NCI-H345 treated with DMSO at 0.1 percent for 48 hours (cell line): Measurements from ENCODE around the gene PROCR.
"Not testable (repeated sequence)": the region's sequence is repeated elsewhere in the genome, so short reads cannot be mapped to it uniquely, and the experiment has no call there.

Experiments used
- DNase-seq: peaks from one replicate; lab custom pipeline; 2025; ENCODE audit not compliant: unreplicated experiment; lab: John Stamatoyannopoulos, UW

PROCR gene

GRCh38 chr20:35171753-35172433 lies at the start of gene PROCR:
Gene PROCR, plus strand, starts transcription at chr20:35172072. Its CDS starts 83 bp downstream, at chr20:35172155.
- no peak for DNase-seq

GRCh38 chr20:35122756-35123405 lies 49.0 kb upstream of the PROCR start:
- no peak for DNase-seq

DNA sequence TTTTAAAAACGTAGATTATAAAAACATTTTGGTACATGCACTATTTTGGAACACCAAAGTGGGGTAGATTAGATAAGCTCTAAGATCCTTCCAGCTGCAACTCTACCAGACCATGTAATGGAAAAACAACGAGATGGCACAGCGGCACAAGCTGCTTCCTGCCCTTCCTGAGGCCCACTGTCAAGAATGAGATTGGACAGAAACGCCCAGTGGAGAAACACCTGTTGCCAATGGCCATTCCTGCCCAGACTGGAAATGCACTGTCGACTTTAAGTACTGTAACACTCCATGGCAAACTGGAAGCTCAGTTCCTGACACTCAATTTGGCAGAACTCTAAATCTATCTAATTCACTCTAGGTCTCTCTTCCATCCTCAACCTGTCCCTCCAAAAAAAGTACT lies 46.1 kb upstream of the PROCR start:
- no peak for DNase-seq

DNA sequence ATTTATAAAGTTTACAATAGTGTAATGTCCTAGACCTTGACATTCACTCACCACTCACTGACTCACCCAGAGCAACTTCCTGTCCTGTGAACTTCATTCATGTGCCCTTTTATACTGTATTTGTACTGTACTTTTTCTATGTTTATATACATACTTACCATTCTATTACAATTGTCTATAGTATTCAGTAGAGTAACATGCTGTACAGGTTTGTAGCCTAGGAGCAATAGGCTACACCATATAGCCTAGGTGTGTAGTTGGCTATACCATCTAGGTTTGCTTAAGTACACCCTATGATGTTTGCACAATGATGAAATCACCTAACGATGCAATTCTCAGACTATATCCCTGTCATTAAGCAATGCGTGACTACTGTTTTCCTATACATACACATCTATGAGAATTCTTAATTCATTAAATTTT lies 42.2 kb upstream of the PROCR start:
- no peak for DNase-seq

DNA sequence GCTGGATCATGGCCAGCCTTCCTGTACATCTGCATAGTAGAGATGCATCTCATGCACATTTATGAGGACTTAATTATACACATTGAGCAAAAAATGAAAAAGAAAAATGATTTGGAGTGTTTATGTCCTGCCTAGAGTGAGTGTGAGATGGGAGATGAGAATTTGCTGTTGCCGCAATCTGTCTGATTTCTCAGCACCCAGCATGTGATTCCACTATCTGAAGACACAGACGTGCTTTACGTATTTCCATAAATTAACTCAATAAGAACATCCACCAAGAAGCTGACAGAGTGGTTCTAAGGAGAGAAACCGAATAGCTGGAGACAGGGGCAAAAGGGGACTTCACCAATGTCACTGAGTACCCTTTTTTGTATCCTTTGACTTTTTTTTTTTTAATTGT lies 39.9 kb upstream of the PROCR start:
- no peak for DNase-seq

GRCh38 chr20:35133031-35133430 lies 38.8 kb upstream of the PROCR start:
- no peak for DNase-seq

DNA sequence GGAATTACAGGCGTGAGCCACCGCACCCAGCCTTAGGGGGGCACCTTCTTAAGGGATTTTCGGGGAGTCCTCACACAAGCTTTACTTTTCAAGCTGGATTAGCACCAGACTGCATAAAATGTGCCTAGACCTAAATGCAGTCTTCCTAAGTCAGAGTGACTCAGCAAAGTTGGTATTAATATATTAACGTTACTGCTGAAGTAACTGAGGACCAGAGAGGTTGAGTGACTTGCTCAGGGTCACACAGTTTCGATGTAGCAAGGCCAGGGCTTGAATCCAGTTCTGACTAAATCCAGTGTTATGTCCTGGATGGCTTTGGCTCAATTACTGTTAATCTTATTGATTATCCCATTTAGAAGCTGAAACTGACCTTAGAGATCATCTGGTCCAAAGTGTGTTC lies 38.1 kb upstream of the PROCR start:
- DNase-seq: no peak

DNA sequence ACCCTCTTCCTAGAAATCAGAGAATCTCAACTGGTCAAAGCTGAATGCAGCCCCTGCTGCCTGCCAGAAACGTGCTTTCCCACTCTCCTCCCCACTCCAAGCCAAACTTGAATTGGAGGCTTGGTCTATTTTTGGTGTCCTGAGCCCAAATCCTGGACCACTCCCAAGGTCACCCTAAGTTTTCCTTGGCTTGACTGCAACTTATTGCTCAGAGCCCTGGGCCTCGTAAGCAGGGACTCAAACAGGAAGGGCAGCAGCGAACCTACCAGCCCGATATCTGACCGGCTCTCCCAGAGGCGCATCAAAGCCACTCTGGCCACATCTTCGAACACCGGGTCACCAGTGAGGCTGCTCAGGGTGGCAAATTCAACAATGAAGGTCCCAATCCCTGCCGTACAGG lies 37.4 kb upstream of the PROCR start:
- DNase-seq: no peak

GRCh38 chr20:35134880-35135279 lies 37.0 kb upstream of the PROCR start:
- no peak for DNase-seq

GRCh38 chr20:35135867-35136586 lies 35.8 kb upstream of the PROCR start:
- DNase-seq: no peak

DNA sequence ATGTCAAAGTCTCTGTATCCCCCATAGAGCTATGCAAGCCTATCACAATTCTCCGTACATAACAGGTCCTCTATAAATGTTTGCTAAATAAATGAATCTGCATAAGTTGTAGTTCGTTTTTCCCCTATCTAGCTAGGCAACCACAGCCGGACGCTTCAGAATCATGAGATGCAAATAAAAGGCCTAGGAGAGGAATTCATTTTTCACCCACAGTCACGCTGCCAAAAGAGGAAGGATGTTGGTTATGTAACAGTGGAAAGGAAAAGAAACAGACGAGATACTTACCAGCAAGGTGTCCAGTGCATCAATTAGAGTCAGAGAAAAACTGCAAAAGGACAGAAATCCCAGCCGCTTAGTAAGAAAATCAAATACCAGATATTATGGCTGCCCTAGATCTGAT lies 27.2 kb upstream of the PROCR start:
- DNase-seq: no peak

DNA sequence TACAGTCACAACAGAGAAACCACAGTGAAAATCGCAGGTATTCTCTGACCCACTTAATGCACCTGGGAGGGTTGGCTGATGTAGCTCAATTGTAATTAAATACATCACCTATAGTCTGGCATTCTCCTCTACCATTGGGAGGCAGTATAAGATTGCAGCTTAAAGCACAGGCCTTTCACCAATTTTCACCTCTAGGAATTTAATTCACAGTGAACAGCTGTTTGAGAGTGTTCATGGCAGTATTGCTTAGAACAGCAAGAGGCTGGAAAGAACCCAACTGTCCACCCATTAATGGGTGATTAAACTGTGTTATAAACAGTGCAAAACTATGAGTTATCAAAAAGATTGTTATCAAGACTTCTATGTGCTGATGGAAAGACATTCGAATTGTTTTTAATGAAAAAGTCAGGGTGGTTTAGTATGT lies 26.7 kb upstream of the PROCR start:
- peak; percentile 88 for DNase-seq

GRCh38 chr20:35146299-35146919 lies 25.5 kb upstream of the PROCR start:
- DNase-seq: peak; percentile 23

GRCh38 chr20:35146920-35147574 lies 24.8 kb upstream of the PROCR start, which contains the start of gene EDEM2:
Gene EDEM2, minus strand, starts transcription at chr20:35147336. Its CDS starts 78 bp downstream, at chr20:35147258.
- DNase-seq: peak; percentile 90

DNA sequence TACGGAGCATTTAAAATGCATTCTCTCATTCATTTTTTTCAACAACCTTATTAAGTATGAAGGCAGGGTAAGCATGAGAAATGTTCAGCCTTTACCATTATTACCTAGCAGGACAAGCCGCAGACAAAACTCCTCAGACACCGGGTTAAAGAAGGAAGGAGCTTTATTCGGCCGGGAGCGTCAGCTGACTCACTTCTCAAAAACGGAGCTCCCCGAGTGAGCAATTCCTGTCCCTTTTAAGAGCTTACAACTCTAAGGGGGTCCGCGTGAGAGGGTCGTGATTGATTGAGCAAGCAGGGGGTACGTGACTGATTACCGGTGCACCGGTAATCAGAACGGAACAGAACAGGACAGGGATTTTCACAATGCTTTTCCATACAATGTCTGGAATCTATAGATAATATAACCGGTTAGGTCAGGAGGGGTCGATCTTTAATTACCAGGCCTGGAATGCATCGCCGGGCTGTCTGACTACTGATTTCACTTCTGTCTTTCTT lies 24.2 kb upstream of the PROCR start:
- DNase-seq: not testable (repeated sequence)

GRCh38 chr20:35150846-35151579 lies 20.9 kb upstream of the PROCR start:
- no peak for DNase-seq

GRCh38 chr20:35151736-35152135 lies 20.1 kb upstream of the PROCR start:
- DNase-seq: no peak

DNA sequence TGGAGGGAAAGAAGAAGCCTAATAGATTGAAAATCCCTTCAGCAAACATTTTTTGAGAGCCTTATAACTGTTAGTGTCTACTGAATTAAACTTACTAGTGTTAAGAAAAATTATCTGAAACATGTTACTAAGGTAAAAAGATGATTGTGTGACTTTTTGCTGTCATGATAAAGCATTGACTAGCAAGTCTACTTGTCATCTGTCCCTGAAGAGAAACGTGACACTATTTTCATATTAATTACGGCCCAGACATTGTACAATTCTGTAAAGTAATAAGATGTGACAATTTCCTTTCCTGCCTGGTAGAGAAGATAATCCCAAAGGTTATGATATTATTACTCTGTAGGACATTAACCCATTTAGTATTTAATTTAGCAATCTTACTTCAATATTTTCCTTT lies 15.9 kb upstream of the PROCR start:
- DNase-seq: no peak

DNA sequence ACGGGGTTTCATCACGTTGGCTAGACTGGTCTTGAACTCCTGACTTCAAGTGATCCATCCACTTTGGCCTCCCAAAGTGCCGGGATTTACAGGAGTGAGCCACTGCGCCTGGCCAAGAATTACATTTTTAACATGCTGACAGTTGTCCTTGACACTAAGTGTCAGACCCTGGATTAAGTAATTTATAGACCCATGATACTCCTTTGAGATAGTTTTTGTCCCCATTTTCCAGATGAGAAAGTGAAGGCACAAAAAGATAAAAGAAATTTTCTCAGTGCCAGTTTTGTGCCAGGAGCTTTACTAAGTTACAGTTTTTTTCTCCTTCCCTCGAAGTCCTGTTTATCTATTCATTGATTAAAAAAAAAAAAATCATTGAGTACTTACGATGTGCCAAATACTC lies 14.9 kb upstream of the PROCR start:
- no peak for DNase-seq

DNA sequence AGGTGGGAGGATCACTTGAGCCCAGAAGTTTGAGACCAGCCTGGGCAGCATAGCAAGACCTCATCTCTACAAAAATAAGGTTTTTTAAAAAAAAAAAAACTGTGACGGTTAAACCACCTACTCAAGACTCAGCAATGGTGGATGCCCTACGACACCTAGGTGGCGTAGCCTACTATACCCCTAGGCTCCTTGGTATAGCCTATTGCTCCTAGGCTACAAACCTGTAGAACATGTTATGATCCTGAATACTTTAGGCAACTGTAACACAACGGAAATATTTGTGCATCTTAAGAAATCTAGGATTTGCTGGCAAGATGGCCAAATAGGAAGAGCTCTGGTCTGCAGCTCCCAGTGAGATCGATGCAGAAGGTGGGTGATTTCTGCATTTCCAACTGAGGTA lies 11.5 kb upstream of the PROCR start:
- DNase-seq: not testable (repeated sequence)
